MM.1S (cell line): ENCODE measurements around the gene LSAMP.

Experiments used
- DNase-seq: peaks from one replicate; pipeline ENCODE4 v3.0.0-alpha.2; 2015
- H2AFZ ChIP-seq: fragments of 300-600 bp; sonication (generic); 2 replicates; pipeline ENCODE4 v1.6.0; 2016; ENCODE audit warnings: antibody characterized with exemption, low read length
- H3F3A ChIP-seq: fragments of 300-600 bp; sonication (generic); 2 replicates; pipeline ENCODE4 v1.6.1; 2016; ENCODE audit warnings: mild to moderate bottlenecking, antibody characterized with exemption, low read length, moderate library complexity, mixed read lengths; ENCODE audit not compliant: insufficient read depth
- H3K27ac ChIP-seq: fragments of 300-600 bp; sonication (generic); 2 replicates; pipeline ENCODE4 v1.5.1; 2016; ENCODE audit warnings: mild to moderate bottlenecking, low read length
- H3K27me3 ChIP-seq: fragments of 300-600 bp; sonication (generic); replicated peaks from 2 replicates; pipeline ENCODE4 v1.6.0; 2016; ENCODE audit warnings: low read length; ENCODE audit not compliant: insufficient read depth
- H3K36me3 ChIP-seq: fragments of 300-600 bp; sonication (generic); replicated peaks from 2 replicates; pipeline ENCODE4 v1.6.1; 2016; ENCODE audit warnings: mild to moderate bottlenecking, low read length, mixed read lengths; ENCODE audit not compliant: insufficient read depth
- H3K4me1 ChIP-seq: fragments of 300-600 bp; sonication (generic); 2 replicates; pipeline ENCODE4 v1.6.1; 2016; ENCODE audit warnings: low read length, mixed read lengths
- H3K4me2 ChIP-seq: fragments of 300-600 bp; sonication (generic); 2 replicates; pipeline ENCODE4 v1.6.0; 2016; ENCODE audit warnings: low read depth, low read length
- H3K4me3 ChIP-seq: fragments of 300-600 bp; sonication (generic); 2 replicates; pipeline ENCODE4 v1.5.1; 2016; ENCODE audit warnings: low read length, mixed read lengths
- H3K79me2 ChIP-seq: fragments of 300-600 bp; sonication (generic); 2 replicates; pipeline ENCODE4 v1.6.1; 2016; ENCODE audit warnings: mixed run types, low read length, mixed read lengths
- H3K9ac ChIP-seq: fragments of 300-600 bp; sonication (generic); 2 replicates; pipeline ENCODE4 v1.6.1; 2016; ENCODE audit warnings: low read length, mixed read lengths
- H3K9me2 ChIP-seq: fragments of 300-600 bp; sonication (generic); replicated peaks from 2 replicates; pipeline ENCODE4 v1.6.1; 2016; ENCODE audit warnings: mild to moderate bottlenecking, low read length, mixed read lengths; ENCODE audit not compliant: insufficient read depth
- H3K9me3 ChIP-seq: fragments of 300-600 bp; sonication (generic); replicated peaks from 2 replicates; pipeline ENCODE4 v1.6.1; 2016; ENCODE audit warnings: mild to moderate bottlenecking, low read length, mixed read lengths; ENCODE audit not compliant: insufficient read depth
- H4K20me1 ChIP-seq: fragments of 300-600 bp; sonication (generic); 2 replicates; pipeline ENCODE4 v1.6.1; 2016; ENCODE audit warnings: mild to moderate bottlenecking, low read length, moderate library complexity, mixed read lengths; ENCODE audit not compliant: insufficient read depth
- CTCF ChIP-seq: fragments of 300-600 bp; sonication (generic); IDR thresholded peaks from 2 replicates; pipeline ENCODE4 v1.5.1; 2016; ENCODE audit warnings: antibody characterized with exemption, low read length, mixed read lengths
- EZH2 ChIP-seq: fragments of 300-600 bp; sonication (generic); optimal IDR thresholded peaks from 2 replicates; pipeline ENCODE3; 2017; ENCODE audit warnings: low read depth, mild to moderate bottlenecking, antibody characterized with exemption, low read length, mixed read lengths
- EZH2phosphoT487 ChIP-seq: fragments of 300-600 bp; sonication (generic); IDR thresholded peaks from 2 replicates; pipeline ENCODE4 v1.6.1; 2018; ENCODE audit warnings: antibody characterized with exemption, low read length

Gene LSAMP

GRCh38 chr3:116276675-116277074, 168.6 kb downstream of the LSAMP start:
- H3K4me2 ChIP-seq = no peak overlapping the region
- DNase-seq = no peak

GRCh38 chr3:116270056-116270455, 175.2 kb downstream of the LSAMP start:
- Histone ChIP-seq H3K27ac (no peak overlapping the region), H3K4me1 (no peaks in the 10 kb centered on the region), H3K9ac (no peak overlapping the region), H3F3A (no peaks in the 10 kb centered on the region), H4K20me1 (no peaks in the 10 kb centered on the region), H2AFZ (no peak overlapping the region), H3K27me3 (no peaks in the 10 kb centered on the region), H3K9me3 (no peaks in the 10 kb centered on the region), H3K79me2 (no peaks in the 10 kb centered on the region), H3K36me3 (no peaks in the 10 kb centered on the region), H3K9me2 (no peaks in the 10 kb centered on the region), H3K4me2 (no peak overlapping the region), H3K4me3 (no peak overlapping the region)
- DNase-seq = no peak
- TF ChIP-seq EZH2 (no peak), EZH2phosphoT487 (no peak), CTCF (no peak)

More at GRCh38 chr3:116276675-116277074, 168.6 kb downstream of the LSAMP start:
- no peak overlapping the region for H3K4me3 ChIP-seq
- H3F3A ChIP-seq = no peaks in the 10 kb centered on the region
- H3K79me2 ChIP-seq = no peaks in the 10 kb centered on the region
- H3K27ac ChIP-seq = no peak overlapping the region
- H3K4me1 ChIP-seq = no peaks in the 10 kb centered on the region
- H3K36me3 ChIP-seq = no peaks in the 10 kb centered on the region
- no peak overlapping the region for H3K9ac ChIP-seq
- H2AFZ ChIP-seq = no peak overlapping the region
- H3K9me3 ChIP-seq = no peaks in the 10 kb centered on the region
- no peaks in the 10 kb centered on the region for H4K20me1 ChIP-seq
- H3K27me3 ChIP-seq = no peaks in the 10 kb centered on the region
- TF ChIP-seq EZH2phosphoT487 (no peak), EZH2 (no peak), CTCF (no peak)
- no peaks in the 10 kb centered on the region for H3K9me2 ChIP-seq

GRCh38 chr3:116267116-116267515, 178.2 kb downstream of the LSAMP start:
- no peak overlapping the region for H2AFZ ChIP-seq
- no peaks in the 10 kb centered on the region for H3K9me3 ChIP-seq
- TF ChIP-seq CTCF (no peak), EZH2 (no peak), EZH2phosphoT487 (no peak)
- DNase-seq = no peak
- no peak overlapping the region for H3K27ac ChIP-seq
- no peaks in the 10 kb centered on the region for H3F3A ChIP-seq
- no peaks in the 10 kb centered on the region for H3K36me3 ChIP-seq
- no peak overlapping the region for H3K4me2 ChIP-seq
- no peak overlapping the region for H3K9ac ChIP-seq
- no peaks in the 10 kb centered on the region for H3K4me1 ChIP-seq
- H4K20me1 ChIP-seq = no peaks in the 10 kb centered on the region
- H3K9me2 ChIP-seq = no peaks in the 10 kb centered on the region
- H3K79me2 ChIP-seq = no peaks in the 10 kb centered on the region
- H3K4me3 ChIP-seq = no peak overlapping the region
- no peaks in the 10 kb centered on the region for H3K27me3 ChIP-seq
